Neuronal stem cell (in vitro differentiated cells): ENCODE results near the gene CST1.
"Not testable (repeated sequence)": the region's sequence is repeated elsewhere in the genome, so short reads cannot be mapped to it uniquely, and the experiment has no call there.

Source experiments
- DNase-seq: peaks from one replicate; pipeline ENCODE4 v3.0.0-alpha.2; 2013; ENCODE audit warnings: low spot score
- H2AFZ ChIP-seq: one replicate; pipeline ENCODE4 v1.6.1; 2013; ENCODE audit warnings: mild to moderate bottlenecking, low read length, inconsistent platforms
- H2AK5ac ChIP-seq: 2 replicates; pipeline ENCODE4 v1.6.1; 2013; ENCODE audit warnings: low read depth, mild to moderate bottlenecking, inconsistent platforms, low read length, moderate library complexity, mixed read lengths
- H2BK120ac ChIP-seq: 2 replicates; pipeline ENCODE4 v1.6.1; 2013; ENCODE audit warnings: low read depth, mild to moderate bottlenecking, inconsistent platforms, low read length, moderate library complexity, mixed read lengths
- H2BK12ac ChIP-seq: one replicate; pipeline ENCODE4 v1.6.1; 2013; ENCODE audit warnings: low read length, inconsistent platforms
- H2BK15ac ChIP-seq: 2 replicates; pipeline ENCODE4 v1.6.1; 2013; ENCODE audit warnings: mild to moderate bottlenecking, low read length, inconsistent platforms, mixed read lengths
- H2BK5ac ChIP-seq: one replicate; pipeline ENCODE4 v1.6.1; 2013; ENCODE audit warnings: inconsistent platforms, mild to moderate bottlenecking, low read length, moderate library complexity
- H3K14ac ChIP-seq: one replicate; pipeline ENCODE4 v1.6.1; 2013; ENCODE audit warnings: low read length, inconsistent platforms
- H3K18ac ChIP-seq: 2 replicates; pipeline ENCODE4 v1.6.1; 2013; ENCODE audit warnings: low read length, inconsistent platforms
- H3K23ac ChIP-seq: 2 replicates; pipeline ENCODE4 v1.6.1; 2013; ENCODE audit warnings: low read depth, mild to moderate bottlenecking, mixed read lengths, low read length, inconsistent platforms; ENCODE audit not compliant: poor library complexity
- H3K27ac ChIP-seq: replicated peaks from 3 replicates; pipeline ENCODE4 v1.5.1; 2013; ENCODE audit warnings: low read length, inconsistent platforms
- H3K27me3 ChIP-seq, 3 experiments: 2 replicates each; pipeline ENCODE4 v1.6.1; 2013; ENCODE audit warnings: low read length in 3 of 3, mild to moderate bottlenecking in 2 of 3, inconsistent platforms in 1 of 3, low read depth in 1 of 3, mixed read lengths in 1 of 3, moderate library complexity in 1 of 3; ENCODE audit not compliant: control insufficient read depth in 3 of 3, insufficient read depth in 3 of 3
- H3K36me3 ChIP-seq, 2 donors: replicated peaks in 1 of 2; 2 replicates each; pipeline ENCODE4 v1.6.1; 2013; ENCODE audit warnings: low read length in 2 of 2; ENCODE audit not compliant: control insufficient read depth in 2 of 2, insufficient read depth in 2 of 2
- H3K4ac ChIP-seq: 2 replicates; pipeline ENCODE4 v1.6.1; 2013; ENCODE audit warnings: inconsistent platforms, mild to moderate bottlenecking, low read length, moderate library complexity
- H3K4me1 ChIP-seq, 2 donors: 1 replicate in 1 of 2; 2 replicates in 1 of 2; pipeline ENCODE4 v1.6.1; 2013; ENCODE audit warnings: low read length in 2 of 2, low read depth in 1 of 2; ENCODE audit not compliant: control insufficient read depth in 2 of 2, insufficient read depth in 1 of 2
- H3K4me2 ChIP-seq: one replicate; pipeline ENCODE4 v1.6.1; 2013; ENCODE audit warnings: mild to moderate bottlenecking, low read length, inconsistent platforms; ENCODE audit not compliant: insufficient read depth, poor library complexity, severe bottlenecking
- H3K4me3 ChIP-seq, 2 donors: 2 replicates each; pipeline ENCODE4 v1.5.1; 2013; ENCODE audit warnings: low read length in 2 of 2, mild to moderate bottlenecking in 2 of 2, inconsistent platforms in 1 of 2, moderate library complexity in 1 of 2
- H3K79me1 ChIP-seq: one replicate; pipeline ENCODE4 v1.6.1; 2013; ENCODE audit warnings: low read depth, mild to moderate bottlenecking, inconsistent platforms, low read length, moderate library complexity
- H3K9ac ChIP-seq: one replicate; pipeline ENCODE4 v1.6.1; 2013; ENCODE audit warnings: mild to moderate bottlenecking, low read depth, low read length, inconsistent platforms; ENCODE audit not compliant: poor library complexity
- H3K9me3 ChIP-seq, 2 donors: replicated peaks in 1 of 2; 2 replicates each; pipeline versions ENCODE3 to v1.6.1; 2013; ENCODE audit warnings: low read length in 2 of 2, mild to moderate bottlenecking in 2 of 2, inconsistent platforms in 1 of 2, low read depth in 1 of 2, mixed read lengths in 1 of 2, moderate library complexity in 1 of 2; ENCODE audit not compliant: control insufficient read depth in 2 of 2, insufficient read depth in 1 of 2
- H4K8ac ChIP-seq: one replicate; pipeline ENCODE4 v1.6.1; 2013; ENCODE audit warnings: low read depth, mild to moderate bottlenecking, inconsistent platforms, low read length, moderate library complexity
- H4K91ac ChIP-seq: one replicate; pipeline ENCODE4 v1.6.1; 2013; ENCODE audit warnings: low read length, low read depth, mild to moderate bottlenecking, inconsistent platforms; ENCODE audit not compliant: poor library complexity
- WGBS, 2 donors: extraction: QIAGEN DNeasy Blood & Tissue Kit; methylation state at CpG; one replicate each; pipeline ENCODE4 v1.1.7; 2013; ENCODE audit warnings: missing lambda C conversion rate in 2 of 2, mixed read lengths in 1 of 2; ENCODE audit not compliant: insufficient read length in 2 of 2, insufficient replicate concordance in 1 of 2; ENCODE audit errors: extremely low coverage in 2 of 2; 5-methylcytosine and 5-hydroxymethylcytosine counted together

Gene CST1

DNA sequence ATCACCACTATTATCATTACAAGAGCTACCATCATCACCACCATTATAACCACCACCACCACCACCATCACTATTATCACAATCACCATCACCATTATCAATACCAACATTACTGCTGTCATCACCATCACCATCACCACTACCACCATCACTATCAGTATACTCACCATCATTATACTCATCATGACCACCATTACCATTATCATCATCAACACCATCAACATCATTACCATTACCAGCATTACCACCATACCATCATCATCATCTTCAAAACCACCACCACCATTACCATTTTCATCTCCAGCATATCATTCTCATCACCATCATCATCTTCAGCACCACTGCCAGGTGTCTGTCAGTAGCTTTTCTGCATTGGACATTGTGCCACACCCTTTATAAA lies 39.0 kb downstream of the CST1 start:
- H3K4me3 ChIP-seq, H3K27me3 ChIP-seq, H4K91ac ChIP-seq, H3K4me1 ChIP-seq, H2AFZ ChIP-seq, H3K27ac ChIP-seq, H3K14ac ChIP-seq, H3K4ac ChIP-seq, H2BK120ac ChIP-seq, H2BK5ac ChIP-seq, H3K36me3 ChIP-seq, H2BK12ac ChIP-seq, H3K79me1 ChIP-seq, H3K18ac ChIP-seq, H4K8ac ChIP-seq, H3K9ac ChIP-seq, H2AK5ac ChIP-seq, H2BK15ac ChIP-seq, H3K23ac ChIP-seq, H3K4me2 ChIP-seq, H3K9me3 ChIP-seq, DNase-seq: not testable (repeated sequence)

DNA sequence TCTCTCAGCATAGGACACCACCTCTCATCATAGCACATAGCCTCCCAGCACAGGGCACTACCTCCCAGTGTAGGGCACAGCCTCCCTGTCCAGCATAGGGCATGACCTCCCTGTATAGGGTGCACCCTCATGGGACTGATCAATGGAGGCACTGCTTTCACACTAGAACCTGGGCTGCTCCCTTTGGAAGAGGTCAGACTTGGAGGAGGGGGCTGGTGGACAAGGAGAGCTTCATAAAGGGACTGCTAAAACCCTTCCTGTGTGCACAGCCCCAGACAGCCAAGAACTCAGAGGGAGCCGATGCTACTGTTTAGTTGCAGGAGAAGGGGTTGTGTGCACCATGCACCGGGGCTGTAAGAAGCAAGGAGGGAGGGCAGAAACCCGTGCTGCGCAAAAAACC lies 40.0 kb downstream of the CST1 start:
- Histone ChIP-seq H3K36me3 (no peaks in the 10 kb centered on the region), H3K4me3 (no peak overlapping the region), H3K14ac (no peak overlapping the region), H3K4ac (no peak overlapping the region), H3K27me3 (peaks cover 0 to 2% (median 0%) of the 10 kb centered on the region in 3 experiments), H3K9ac (no peak overlapping the region), H3K4me2 (no peak overlapping the region), H3K27ac (no peak overlapping the region), H4K91ac (no peak overlapping the region), H3K23ac (no peak overlapping the region), H2AK5ac (no peak overlapping the region), H2BK15ac (no peak overlapping the region), H3K79me1 (no peaks in the 10 kb centered on the region), H3K9me3 (peaks cover 0 to 2% of the 10 kb centered on the region in 2 donors), H2BK5ac (no peak overlapping the region), H4K8ac (no peak overlapping the region), H2BK12ac (no peak overlapping the region), H2AFZ (no peak overlapping the region), H3K4me1 (no peaks in the 10 kb centered on the region), H2BK120ac (no peak overlapping the region), H3K18ac (no peak overlapping the region)
- WGBS, 2 donors, result no CpG with 5 or more reads among the region's 4 CpGs
- DNase-seq, result no peak

DNA sequence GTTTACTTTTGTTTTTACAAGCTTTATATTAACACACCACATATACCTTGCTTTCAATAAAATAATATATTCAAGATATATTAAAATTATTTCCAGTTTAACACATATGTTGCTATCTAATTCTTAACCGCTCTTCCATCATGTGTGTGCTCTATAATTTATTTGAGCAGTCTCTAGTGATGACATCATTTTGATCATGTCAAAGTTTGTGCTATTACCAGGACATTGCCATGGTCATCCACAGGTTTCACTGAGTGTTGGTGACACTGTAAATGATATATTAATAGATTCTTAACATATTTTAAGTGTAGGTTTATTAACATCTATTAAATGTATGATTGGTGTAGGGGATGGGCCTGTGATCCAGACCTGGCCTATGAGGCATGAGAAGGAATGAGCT lies 44.8 kb downstream of the CST1 start:
- no peak overlapping the region for H3K18ac ChIP-seq
- H3K4me2 ChIP-seq, result no peak overlapping the region
- no peak overlapping the region for H4K8ac ChIP-seq
- no peak overlapping the region for H2BK120ac ChIP-seq
- no peak overlapping the region for H2BK15ac ChIP-seq
- H4K91ac ChIP-seq, result no peak overlapping the region
- no peak overlapping the region for H2BK5ac ChIP-seq
- H2AFZ ChIP-seq, result no peak overlapping the region
- no peaks in the 10 kb centered on the region for H3K36me3 ChIP-seq
- H3K9me3 ChIP-seq, result no peaks in the 10 kb centered on the region
- no peaks in the 10 kb centered on the region for H3K27me3 ChIP-seq
- no peak overlapping the region for H3K27ac ChIP-seq
- H3K14ac ChIP-seq, result no peak overlapping the region
- H3K23ac ChIP-seq, result no peak overlapping the region
- no peak overlapping the region for H3K4me3 ChIP-seq
- no peak overlapping the region for H2BK12ac ChIP-seq
- WGBS, 2 donors, result no CpG with 5 or more reads among the region's 1 CpG
- no peaks in the 10 kb centered on the region for H3K4me1 ChIP-seq
- H3K4ac ChIP-seq, result no peak overlapping the region
- no peak for DNase-seq
- no peaks in the 10 kb centered on the region for H3K79me1 ChIP-seq
- H2AK5ac ChIP-seq, result no peak overlapping the region
- H3K9ac ChIP-seq, result no peak overlapping the region

DNA sequence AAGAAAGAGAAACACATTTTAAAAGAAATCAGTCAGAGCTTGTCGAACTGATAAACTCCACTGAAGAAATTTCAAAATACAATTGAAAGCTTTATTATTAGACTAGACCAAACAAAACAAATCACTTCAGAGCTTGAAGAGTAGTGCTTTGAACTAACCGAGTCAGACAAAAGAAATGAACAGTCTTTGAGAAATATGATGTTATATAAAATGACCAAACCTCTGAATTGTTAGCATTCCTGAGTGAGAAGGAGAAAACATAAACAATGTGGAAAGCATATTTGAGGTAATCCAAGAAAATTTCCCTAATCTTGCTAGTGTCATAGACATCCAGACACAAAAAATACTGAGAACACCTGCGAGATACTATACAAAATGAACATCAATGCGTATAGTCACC lies 48.7 kb downstream of the CST1 start:
- Histone ChIP-seq H3K4me3 (no peak overlapping the region), H2AFZ (no peak overlapping the region), H3K79me1 (no peaks in the 10 kb centered on the region), H3K23ac (no peak overlapping the region), H3K4ac (no peak overlapping the region), H3K14ac (no peak overlapping the region), H3K4me1 (no peaks in the 10 kb centered on the region), H3K4me2 (no peak overlapping the region), H3K36me3 (no peaks in the 10 kb centered on the region), H3K9ac (no peak overlapping the region), H2BK12ac (no peak overlapping the region), H3K27ac (no peak overlapping the region), H4K91ac (no peak overlapping the region), H3K18ac (no peak overlapping the region), H2AK5ac (no peak overlapping the region), H2BK15ac (no peak overlapping the region), H4K8ac (no peak overlapping the region), H3K9me3 (no peaks in the 10 kb centered on the region), H2BK5ac (no peak overlapping the region), H3K27me3 (no peaks in the 10 kb centered on the region), H2BK120ac (no peak overlapping the region)
- no peak for DNase-seq
- no CpG with 5 or more reads among the region's 4 CpGs for WGBS, 2 donors
